GM21526 (cell line): ENCODE data around the gene VSTM2B.
"Not testable (repeated sequence)": the region's sequence is repeated elsewhere in the genome, so short reads cannot be mapped to it uniquely, and the experiment has no call there.

Experiments used
- ATAC-seq: cut with Tn5 transposase; IDR thresholded peaks from one replicate; pipeline ENCODE4 v1.9.1; 2021; ENCODE audit warnings: moderate library complexity; ENCODE audit not compliant: unreplicated experiment, low FRiP score

Gene VSTM2B

DNA sequence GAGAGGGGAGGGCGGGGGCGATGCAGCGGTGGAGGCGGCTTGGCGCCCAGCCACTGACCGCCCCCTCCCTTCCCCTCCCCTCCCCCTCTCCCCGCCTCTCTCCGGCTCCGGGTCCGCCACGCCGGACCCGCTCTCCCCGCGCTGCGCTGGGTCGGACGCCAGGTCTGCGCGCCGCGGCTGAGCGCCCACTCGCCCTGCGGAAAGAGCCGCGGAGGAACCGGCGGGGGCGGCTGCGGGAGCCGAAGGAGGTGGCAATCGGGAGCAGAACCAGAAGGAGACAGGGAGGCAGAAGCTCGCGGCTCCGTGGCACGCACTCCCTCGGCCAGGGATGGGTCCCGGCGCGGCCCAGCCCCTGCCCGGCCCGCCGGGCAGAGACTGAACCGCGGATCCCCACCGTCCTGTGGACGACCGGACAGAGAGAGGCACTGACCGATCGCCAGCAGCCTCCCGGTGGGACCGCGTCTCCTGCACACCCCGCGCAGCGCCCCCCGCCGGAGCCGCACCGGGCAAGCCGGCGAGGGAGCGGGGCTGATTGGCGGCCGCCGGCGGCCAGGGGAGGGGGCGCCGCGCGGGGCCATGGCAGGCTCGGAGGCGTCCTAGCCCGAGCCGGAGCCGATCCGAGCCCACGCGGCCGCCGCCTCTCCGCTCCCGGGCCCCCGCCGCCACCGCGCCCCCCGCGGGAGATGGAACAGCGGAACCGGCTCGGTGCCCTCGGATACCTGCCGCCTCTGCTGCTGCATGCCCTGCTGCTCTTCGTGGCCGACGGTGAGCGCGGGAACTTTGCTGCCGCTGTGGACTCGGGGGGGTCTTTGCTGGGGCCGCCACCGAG, at the start of gene VSTM2B:
VSTM2B (plus strand) TSS at position 94 of the 829 bp plus-strand sequence; CDS start at position 684, 590 bp downstream.
- no peak for ATAC-seq

DNA sequence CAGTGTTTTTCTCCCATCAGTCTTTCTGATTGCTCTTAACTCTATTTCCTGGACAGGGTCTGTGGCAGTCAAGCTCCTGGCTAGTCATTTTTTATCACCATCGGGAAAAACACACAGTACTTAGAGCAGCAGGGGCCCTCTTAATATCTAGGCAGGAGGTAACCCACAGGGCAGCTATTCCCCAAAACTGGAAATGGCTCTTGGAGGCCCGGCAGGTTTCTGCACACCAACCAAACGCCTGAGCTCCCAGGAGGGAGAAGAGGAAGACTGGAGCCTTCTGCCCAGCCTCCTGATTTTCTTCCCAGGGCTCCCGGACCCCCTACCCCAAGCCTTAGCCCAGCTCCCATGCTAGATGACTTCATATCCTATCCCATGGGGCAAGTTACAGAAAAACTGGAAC, 49.3 kb upstream of the VSTM2B start:
- ATAC-seq = no peak

DNA sequence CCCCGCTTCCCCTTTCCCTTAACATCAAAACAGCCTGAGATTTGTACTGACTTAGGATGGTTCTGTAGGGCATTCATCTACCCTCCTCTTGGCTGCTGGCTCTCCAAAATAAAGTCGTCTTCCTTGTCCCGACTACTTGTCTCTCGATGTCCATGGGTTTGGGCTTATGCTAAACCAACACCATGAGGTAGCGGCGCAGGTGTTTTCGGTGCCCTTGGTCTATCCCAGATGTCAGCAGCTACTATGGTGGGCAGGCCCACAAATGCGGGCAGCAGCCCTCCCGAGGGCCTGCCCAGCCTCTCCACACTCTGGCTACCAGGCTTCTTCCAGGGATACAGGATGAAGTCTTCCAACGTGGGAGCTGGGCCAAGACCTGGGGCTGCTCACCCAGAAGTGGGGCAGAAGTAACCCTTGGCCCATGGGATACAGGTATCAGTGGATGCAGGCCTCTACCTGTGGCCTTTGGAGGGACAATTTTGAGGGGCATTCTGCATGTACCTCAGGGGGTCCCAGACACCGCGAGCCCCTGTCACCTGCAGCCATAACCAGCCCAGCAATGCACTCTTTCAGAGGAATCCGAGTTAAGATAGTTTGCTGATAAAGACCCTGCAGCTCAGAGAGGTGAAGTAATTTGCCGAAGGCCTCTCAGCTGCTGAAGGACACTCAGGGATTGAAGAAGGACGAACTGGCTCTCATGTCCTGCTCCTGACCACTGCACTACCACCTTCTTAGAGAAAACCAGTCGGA, 47.8 kb upstream of the VSTM2B start:
- no peak for ATAC-seq

DNA sequence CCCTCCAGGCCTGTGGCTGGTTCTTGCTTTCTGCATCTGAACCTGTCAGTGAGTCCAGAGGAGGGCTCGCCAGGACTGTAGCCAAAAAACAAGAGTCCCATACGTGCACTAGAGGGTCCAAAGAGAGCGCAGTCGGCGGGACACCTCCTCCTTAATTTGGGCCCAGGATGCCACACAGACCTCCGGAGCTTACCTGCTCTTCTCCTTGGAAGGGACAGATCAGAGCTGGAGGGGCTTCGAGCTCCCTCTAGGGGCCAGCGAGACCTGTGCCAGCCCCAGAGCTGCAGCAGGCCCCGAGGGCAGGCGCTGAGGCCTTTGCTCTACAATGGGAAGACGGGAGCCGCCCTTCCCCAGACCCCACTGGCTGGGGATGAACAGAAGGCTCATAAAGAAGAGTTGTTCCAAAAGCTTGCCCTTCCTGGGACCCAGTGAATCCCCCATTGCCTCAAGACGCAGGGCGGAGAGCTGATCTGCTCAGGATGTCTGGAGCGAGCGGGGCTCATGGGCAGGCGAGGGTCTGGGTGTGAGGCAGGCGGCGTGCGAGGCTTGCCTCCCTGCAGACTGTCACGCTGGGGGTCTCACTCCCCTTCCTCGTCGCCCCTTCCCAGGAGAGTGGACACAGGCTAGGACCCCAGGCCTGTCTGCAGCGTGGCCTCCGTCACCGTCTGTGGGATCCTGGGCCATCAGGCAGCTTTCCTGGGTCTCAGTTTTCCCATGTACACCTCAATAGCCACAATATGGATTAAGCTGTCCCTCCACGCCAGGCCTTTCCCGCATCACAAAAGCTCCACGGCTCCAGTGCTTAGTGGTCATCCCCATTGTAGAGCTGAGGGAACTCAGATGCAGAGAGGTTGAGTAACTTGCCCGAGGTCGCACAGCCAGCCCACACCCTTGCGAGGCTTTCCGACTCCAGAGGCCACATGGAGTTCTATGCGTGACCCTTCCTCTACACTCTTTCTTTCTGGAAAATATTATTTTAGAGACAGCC, 46.9 kb upstream of the VSTM2B start:
- ATAC-seq = no peak

DNA sequence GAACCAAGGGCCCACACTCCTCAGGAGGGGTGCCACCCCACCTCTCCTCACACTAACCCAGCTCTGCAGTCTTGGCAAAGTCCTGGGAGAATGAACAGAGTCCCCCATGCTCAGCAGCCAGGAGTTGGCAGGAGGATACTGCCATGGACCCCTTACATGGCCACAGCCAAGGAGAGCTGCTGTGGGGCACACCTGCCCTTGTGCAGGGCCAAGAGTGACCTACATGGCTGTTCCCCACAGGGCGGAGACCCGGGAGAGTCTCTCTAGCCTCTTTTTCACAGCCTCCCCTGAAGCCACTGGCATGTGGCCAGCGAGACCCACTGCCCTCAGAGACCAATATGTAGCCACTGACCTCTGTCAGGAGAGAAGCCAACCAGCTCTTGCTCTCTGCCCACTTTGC, 45.9 kb upstream of the VSTM2B start:
- ATAC-seq = no peak

DNA sequence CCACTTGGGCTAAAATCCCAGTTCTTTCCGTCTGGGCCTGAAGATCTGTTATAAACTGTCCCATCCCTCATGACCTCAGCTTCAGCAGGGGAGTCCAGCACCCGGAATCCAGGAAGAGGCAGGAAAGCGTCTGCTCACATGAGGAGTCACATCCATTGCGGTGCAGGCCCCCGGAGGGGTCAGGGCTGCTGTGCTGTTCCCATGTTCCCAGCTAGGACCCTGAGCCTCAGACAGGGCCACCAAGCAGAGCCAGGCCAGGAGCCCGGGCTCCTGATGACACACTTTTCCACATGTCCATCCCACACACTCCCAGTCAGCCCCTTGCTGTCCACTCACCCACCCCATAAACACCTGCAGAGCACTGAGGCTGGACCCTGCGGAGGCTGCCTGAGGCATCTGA, 45.3 kb upstream of the VSTM2B start:
- no peak for ATAC-seq

DNA sequence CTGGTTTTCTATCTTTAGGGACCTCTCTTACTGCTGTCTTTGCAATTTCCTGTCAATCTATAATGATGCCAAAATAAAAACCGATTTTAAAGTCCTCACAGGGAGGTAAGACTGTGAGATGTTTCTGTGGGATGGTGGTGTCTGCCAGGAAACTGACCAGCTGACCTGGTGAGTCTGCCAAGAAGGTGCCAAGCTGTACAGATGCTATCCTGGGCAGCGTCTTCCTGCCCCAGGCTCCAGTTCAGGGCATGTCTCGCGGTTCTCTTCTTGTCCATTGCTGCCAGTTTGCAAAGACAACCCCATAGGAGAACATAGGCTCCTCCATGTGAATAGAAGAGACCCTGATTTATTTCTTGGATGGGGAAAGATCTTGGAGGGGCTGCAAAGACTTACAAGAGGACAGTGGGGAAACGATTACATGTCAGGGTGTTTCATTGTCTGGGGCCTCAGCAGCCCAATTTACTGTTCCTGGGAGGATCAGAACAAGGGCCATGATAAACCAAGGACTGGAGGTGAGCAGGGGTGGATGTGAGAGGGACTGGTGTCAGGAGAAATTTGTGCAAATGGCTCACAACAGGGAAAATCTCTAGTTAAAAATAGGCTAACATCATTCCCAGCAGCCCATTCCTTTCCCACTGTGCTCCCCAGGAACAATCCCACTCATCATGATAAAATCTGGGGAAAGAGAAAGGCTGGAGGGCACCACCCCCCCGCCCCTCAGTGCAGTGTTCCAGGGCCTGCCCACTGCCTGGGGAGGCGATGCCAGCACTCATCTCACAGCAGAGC, 42.7 kb upstream of the VSTM2B start:
- ATAC-seq = no peak

DNA sequence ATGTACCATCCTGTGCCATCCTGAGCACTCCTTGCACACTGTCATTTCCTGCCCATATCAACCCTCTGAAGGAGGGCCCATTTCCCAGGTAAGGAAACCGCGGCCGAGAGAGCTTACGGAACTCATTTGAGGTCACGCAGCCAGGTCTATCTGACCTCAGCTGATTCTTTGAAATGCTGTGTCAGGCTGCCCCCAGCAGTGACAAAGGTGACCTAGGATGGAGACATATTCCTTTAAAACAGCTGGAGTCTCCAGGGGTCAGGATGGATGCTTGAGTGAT, 42.2 kb upstream of the VSTM2B start:
- no peak for ATAC-seq

DNA sequence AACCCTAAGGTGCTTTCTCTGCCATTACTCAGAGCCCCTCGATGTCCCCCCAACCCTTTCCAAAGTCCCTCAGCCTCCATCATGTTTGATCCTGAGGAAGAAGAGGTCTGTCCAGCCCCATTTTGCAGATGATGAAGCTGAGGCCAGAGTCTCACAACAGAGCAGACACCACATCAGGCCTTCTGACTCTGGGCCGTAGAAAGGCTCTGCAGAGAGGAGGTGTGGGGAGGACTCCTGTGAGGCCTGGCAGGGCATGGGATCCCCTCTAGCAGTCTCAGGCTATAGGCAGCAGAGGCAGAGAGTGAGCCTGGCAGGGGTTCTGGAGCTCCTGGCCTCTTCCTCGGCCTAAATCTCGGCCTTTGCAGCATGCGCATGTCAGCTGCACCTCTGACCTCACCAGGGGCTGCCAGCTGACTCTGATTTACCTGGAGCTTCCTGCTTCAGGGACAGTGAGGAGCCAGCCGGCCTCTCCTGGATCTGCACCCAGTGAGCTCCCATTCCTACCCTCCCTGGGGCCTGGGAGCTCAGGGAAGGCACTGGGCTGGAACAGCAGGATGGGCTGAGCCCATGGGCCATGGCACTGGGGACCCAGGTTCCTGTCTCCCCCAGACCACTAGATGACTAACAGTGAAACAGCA, 41.7 kb upstream of the VSTM2B start:
- no peak for ATAC-seq

DNA sequence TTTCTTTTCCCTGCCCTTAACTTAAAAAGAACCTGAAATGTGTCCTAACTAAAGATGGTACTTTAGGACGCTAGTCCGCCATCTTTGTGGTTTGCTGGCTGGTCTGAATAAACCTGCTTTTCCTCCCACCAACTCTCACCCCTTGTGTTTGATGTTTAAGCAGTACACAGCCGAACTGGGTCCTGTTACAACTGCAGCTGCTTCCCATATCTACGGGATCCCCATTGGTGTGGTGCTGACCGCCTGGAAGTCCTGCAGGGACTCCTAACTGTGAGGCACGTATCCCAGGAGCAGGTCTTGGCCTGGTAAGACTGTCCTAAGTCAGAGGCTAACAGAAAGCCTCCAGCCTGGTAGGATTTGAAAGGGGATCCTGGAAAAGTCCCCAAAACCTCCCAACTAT, 40.9 kb upstream of the VSTM2B start:
- no peak for ATAC-seq

DNA sequence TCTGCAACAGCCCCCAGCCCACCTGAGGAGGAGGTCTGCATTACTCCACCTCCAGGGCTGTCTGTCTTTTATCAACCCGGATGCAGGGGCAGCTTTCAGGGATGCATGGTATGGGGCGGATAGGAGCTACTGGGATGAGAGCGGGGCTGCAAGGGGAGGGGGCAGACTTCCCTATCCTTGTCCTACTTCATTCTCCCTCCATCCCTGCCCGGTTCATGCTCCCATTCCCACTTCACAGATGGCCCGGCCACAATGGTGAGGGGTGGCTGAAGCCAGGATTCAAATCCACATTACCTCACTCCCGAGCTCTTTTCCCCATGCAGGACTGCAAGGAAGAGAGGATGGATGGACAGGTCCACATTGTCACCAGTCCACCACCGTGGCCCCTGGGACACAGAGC, 40.5 kb upstream of the VSTM2B start:
- ATAC-seq = no peak

DNA sequence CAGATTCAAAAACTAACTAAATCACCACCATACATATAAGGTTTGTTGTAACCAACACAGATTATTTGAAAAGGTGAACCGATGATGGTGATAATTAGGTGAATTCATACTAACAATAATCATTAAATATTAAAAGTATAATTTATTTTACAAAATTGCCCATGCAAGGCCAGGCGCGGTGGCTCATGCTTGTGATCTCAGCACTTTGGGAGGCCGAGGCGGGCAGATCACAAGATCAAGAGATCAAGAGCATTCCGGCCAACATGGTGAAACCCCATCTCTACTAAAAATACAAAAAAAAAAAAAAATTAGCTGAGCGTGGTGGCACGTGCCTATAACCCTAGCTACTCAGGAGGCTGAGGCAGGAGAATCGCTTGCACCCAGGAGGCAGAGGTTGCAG, 38.8 kb upstream of the VSTM2B start:
- not testable (repeated sequence) for ATAC-seq

DNA sequence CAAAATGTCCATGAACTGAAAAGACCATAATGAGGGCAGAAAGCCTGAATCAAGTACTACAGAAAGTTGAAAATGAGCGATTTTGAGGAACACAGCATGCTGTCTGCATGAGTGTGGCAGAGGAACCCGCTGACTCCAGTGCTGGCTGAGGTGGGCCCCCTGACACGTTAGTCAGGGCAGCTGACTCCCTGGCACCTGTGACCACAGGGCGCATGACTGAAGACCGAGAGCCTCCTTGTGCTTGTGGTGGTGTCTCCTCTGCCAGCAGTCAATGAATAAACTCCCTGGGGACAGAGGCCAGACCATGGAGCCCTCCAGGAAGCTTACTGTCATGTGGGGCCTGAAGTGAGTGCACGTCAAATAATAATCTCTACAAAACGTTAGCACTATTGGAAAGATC, 38.4 kb upstream of the VSTM2B start:
- no peak for ATAC-seq

DNA sequence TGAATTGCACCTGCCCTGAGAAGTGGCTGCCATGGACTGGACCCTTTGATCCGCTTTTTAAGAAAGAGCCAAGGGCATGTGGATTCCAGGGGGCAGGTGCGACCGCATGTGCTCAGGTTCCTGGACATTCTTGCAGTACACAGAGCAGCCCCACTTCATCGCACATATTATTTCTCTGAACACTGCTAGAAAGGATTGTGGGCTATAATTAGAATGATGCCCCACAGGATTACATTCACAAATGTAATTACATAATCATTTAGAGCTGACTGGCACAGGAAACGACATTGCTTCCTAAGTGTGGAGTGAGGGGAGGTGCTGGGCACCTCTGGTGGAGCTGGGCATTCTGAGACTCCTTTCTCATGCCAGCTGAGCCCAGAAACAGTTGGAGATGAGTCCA, 37.5 kb upstream of the VSTM2B start:
- no peak for ATAC-seq

DNA sequence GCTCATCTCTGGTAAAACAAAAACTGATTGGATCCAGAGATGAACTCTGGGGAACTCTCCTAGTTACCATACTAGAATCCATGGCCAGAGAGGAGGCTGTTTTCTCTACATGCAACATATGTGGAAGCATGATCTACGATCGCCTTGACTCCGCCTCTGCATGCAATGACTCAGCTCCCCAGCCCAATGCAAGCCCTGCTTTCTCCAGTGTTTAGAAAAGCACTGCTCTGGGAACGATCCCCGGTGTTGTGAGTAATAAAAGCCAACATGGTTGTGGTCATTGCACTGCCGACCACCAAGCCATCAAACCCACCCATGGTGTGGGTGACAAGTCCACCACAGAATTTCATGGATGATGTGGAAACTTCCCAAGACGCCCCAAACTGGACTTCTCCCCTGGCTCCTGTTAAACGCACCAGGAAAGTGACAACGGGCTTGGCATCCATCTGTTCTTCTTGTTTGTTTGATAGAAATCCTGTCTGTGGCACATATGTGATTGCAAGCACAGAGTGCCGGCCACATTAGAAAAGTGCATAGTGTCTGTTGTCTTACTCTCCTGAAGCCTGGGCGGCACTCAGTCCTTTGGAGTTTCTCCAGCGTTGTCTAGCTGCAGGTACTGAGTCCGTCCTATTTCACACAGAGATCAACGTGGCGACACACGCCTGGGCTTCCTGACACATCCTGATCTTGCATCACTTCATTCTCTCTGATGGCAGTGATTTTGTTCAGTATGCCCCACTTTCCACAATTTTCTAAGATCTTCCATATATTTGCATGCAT, 36.4 kb upstream of the VSTM2B start:
- ATAC-seq = no peak

DNA sequence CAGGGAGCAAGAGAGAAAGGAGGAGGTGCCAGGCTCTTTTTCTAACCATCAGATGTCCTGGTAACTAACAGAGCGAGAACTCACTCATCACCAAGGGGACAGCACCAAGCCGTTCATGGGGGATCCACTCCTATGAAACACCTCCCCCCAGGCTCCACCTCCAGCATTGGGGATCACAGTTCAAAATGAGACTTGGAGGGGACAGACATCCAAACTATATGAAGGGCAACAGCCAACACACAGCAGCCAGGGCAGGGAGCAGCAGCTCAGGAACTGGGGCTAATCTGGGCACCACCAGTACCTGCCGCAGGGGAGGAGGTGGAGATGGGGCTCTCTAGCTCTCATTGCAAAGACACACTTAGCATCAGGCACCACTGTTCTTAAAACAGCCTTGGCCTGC, 34.3 kb upstream of the VSTM2B start:
- no peak for ATAC-seq

DNA sequence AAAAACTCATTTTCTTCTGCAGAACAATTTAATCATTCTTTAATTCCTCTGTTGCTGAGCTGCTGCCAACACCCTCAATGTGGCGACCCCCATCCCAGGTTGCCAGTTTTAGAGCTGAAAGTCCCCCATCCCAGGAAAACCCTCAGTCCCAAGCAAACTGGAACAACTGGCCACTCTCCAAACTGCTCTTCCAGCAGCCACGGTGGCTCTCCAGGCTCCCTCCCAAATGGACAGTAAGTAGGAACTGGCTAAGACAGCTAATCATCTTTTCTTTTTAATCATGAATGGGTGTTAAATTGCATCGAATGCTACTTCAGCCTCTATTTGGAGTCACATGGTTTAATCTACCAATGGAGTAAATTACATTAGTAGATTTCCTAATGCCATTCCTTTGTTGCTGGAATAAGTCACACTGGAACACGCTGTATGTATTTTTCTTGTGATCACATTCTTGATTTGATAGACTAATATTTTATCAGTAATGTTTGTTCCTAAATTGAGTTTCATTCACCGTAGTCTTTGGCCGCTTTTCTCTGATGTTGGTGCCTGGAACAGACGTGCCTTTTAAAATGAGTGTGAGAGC, 33.7 kb upstream of the VSTM2B start:
- ATAC-seq = no peak

DNA sequence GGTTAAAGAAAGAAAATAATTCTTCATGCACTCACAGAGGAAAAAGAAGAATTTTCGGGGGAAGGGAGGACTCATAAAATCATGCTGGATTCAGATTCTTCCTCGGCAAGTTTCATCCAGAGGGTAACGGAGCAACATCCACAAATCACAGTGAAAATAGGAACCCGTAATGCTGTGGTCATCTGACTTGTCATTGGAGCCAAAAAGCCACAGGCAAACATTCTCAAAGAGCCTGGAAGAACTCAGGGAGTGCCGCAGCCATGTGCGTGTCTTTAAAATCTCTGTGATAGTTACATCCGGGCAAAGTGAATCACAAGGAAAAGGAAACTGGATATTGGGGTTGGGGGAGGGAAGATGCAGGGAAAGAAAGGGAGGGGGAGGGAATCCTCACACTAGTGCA, 33.0 kb upstream of the VSTM2B start:
- no peak for ATAC-seq

DNA sequence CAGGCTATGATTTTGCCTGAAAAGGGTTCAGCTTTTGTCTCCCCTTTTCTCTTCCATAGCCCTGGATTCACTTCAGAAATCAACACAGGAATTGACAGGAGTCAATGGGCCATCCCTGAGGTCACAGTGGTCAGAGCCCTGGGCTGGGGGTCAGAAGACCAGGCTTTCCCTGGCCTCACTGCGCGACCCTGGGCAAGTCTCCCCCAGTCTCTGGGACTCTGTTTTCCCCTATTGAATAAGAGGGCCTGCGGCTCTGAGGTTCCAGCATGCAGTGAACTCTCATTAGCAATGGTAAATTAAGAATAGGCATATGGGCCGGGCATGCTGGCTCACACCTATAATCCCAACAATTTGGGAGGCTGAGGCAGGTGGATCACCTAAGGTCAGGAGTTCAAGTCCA, 30.7 kb upstream of the VSTM2B start:
- no peak for ATAC-seq
